C4-2B (cell line): Measurements from ENCODE around the gene ALPI.
A peak's percentile ranks its signal among the peaks of the same experiment; 100 is the strongest.
"Not testable (repeated sequence)": the region's sequence is repeated elsewhere in the genome, so short reads cannot be mapped to it uniquely, and the experiment has no call there.

Experiments used
- H3K27ac ChIP-seq: fragments of 450-650 bp; 2 replicates; pipeline ENCODE4 v1.5.1; 2017
- ZFX ChIP-seq: fragments of 450-650 bp; IDR thresholded peaks from 2 replicates; pipeline ENCODE4 v1.6.1; 2017
- TF ChIP-seq, protein P1 (sequence below): fragments of 450-650 bp; conservative IDR thresholded peaks from 2 replicates; pipeline ENCODE4 v1.5.1; 2017; ENCODE audit warnings: mild to moderate bottlenecking

The ALPI gene

DNA sequence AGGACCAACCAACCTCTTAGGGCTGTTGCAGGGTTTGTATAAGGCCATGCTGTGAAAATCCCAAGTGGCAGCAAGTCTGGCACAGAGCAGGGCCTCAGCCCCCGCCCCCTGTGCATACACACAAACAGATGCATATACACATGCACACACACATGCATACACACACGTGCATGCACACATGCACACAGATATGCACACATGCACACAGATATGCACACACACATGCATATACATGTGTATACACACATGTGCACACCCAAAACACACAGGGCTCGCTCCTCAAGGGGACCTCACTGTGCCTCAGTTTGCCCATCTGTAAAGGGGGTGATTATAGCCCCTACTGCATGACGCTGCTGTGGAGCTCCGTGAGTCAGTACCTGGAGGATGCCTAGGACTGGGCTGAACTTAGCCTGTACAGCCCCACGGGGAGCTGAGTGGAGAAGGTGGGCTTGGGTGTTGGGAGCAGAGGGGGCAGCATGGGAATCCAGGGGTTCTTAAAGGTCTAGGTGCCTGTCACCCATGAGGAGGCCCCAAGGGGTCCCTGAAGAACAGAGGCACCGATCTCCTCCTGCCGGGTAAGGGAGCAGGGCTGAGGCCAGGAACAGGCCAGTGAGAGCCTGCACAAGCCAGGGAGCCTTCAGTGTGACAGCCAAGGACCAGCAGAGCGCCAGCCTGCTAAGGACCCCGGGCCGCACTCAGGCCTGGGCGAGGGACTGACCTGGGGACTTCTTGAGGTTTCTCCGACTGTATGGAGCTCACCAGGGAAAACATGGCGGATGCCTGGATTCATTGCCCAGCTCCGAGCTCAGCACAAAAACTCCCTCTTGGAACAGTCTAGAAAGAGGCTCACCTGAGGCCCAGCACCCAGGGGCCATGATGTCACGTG lies 24.0 kb upstream of the ALPI start:
- TF ChIP-seq, protein P1, sequence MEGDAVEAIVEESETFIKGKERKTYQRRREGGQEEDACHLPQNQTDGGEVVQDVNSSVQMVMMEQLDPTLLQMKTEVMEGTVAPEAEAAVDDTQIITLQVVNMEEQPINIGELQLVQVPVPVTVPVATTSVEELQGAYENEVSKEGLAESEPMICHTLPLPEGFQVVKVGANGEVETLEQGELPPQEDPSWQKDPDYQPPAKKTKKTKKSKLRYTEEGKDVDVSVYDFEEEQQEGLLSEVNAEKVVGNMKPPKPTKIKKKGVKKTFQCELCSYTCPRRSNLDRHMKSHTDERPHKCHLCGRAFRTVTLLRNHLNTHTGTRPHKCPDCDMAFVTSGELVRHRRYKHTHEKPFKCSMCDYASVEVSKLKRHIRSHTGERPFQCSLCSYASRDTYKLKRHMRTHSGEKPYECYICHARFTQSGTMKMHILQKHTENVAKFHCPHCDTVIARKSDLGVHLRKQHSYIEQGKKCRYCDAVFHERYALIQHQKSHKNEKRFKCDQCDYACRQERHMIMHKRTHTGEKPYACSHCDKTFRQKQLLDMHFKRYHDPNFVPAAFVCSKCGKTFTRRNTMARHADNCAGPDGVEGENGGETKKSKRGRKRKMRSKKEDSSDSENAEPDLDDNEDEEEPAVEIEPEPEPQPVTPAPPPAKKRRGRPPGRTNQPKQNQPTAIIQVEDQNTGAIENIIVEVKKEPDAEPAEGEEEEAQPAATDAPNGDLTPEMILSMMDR, result no peak
- TF ChIP-seq ZFX, result no peak
- H3K27ac ChIP-seq, result no peak overlapping the region

DNA sequence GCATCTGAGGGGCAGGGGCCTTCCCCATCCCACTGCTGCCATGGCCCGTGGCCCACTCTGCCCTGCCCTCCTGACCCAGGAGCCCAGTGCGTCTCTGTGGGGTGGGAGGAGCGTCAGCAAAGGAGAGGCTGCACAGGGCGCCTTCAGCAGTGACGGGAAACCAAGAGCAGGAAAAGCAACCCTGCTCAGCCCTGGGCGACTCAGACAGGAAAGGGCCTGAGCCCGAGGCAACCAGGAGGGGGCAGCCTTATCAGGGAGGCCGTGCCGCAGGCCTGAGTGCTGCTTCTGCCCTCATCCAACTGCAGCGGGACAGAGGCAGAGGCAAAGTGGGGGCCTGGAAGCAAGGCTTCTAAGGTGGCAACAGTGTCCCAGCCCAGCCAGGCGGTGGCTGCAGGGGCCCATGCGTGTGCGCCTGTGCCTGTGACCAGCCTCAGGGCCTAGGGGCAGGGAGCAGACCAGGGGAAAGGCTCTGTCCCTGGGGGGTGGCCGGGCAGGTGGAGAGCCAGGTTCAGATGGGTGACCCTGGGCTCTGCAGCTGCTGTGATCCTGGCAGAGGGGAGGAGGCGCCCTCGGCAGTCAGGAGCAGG lies 23.3 kb upstream of the ALPI start:
- no peak overlapping the region for H3K27ac ChIP-seq
- TF ChIP-seq, protein P1, result peak; percentile 32
- no peak for TF ChIP-seq ZFX

DNA sequence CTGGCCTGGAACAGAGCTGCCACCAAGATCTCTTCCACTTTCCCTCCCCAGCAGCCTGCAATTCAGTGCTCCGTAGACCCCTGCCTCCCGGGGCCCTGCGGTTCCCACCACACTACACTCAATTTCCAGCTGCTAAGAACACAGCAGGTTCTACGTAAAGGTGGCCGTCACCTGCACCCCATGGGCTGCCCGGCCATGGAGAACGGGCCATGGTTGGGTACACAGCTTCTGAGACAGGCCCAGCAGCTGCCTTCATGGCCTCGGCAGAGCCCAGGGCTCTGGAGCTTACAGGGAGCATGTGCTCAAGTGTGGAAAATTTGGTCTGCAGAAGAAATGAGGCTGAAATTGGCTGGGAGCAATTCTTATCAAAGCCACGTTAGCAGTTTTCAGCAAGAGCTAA lies 22.3 kb upstream of the ALPI start:
- H3K27ac ChIP-seq, result not testable (repeated sequence)

DNA sequence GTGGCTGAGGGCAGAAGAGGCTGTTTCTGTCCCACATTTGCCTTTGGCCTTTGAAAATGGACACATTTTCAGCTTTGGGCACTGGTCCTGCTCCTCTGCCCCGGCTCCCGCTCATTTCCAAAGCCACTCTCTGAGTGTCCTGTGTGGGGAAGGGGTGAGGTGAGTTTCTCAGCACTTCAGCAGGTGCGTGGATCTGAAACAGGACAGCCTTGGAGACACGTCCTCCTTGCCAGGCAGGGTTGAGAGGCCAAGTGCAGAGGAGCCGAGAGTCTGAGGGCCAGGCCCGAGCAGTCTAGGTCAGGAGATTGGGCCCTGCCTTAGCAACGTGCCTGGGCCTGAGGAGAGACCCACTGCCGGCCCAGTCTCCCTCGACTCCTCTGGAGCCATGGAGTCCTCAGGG lies 21.9 kb upstream of the ALPI start:
- H3K27ac ChIP-seq, result no peak overlapping the region
- TF ChIP-seq, protein P1, result no peak
- TF ChIP-seq ZFX, result no peak

DNA sequence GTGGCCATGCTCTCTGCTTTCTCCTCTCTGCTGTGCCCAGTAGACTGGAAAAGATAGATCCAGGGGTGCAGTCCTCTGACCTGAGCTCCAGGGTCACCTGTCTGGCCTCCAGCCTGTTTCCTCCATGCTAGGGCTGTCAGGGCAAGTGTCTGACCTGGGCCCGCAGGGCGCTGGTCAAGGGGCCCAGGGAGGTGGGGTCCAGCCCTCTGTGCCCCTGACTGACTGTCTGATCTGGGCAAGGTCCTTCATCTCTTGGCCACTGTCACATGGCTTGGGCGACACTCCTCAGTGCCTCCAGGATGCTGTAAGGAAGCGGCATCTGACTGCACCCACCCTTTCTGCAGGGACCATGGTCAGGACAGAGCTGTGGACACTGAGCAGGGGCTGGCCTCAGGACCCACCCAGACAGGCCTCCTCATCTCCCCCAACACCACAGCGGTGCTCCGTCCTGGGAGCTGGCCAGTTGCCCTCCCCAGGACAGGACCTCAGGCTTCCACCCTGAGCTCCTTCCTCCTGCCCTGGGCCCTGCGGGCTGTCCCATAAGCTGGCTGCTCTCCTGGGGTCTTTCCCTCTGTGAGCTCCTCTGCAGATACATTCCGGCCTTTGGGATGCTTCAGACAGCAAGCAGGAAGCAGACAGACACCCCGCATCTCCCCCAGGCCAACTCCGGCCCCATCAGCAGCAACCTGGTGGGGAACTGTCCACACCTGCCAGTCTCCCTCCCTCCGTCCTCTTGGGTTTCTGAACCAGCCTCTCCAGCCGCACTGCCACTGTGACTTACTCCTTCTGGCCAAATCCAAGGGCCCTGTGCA lies 21.2 kb upstream of the ALPI start:
- H3K27ac ChIP-seq, result no peak overlapping the region
- TF ChIP-seq ZFX, result no peak
- TF ChIP-seq, protein P1, result no peak

DNA sequence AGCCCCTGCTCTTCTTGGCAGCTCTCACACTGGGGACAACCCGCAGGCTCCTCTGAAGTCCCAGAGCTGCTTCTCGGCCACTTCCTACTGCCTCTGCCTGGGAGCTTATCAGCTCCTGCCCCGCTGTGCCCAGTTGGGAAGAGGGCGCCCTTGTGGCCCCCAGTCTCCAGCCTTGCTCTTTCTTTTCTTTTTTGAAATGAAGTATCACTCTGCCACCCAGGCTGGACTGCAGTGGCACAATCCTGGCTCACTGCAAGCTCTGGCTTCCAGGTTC lies 20.6 kb upstream of the ALPI start:
- TF ChIP-seq ZFX, result no peak
- TF ChIP-seq, protein P1, result no peak
- no peak overlapping the region for H3K27ac ChIP-seq

DNA sequence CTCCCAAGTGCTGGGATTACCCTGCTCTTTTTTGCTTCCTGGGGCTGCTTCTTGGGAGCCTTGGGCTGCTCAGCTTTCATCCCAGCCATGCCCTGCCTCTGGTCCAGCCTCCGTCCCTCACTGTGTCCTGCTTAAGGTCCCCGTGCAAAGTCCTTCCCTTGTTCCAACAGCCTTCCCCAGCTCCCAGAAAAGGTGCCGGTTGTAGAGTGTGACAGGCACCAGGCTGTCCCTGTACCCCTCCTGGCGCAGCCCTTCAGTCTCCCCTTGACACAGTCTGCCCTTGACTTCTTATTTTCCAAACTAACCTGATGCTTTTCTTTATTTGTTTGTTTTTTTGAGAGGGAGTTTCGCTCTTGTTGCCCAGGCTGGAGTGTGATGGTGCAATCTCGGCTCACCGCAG lies 20.1 kb upstream of the ALPI start:
- H3K27ac ChIP-seq, result no peak overlapping the region
- TF ChIP-seq ZFX, result no peak
- TF ChIP-seq, protein P1, result no peak
